HG02938 (cell line): Measurements from ENCODE around the gene DNAI7.

Experiments used
- ATAC-seq: cut with Tn5 transposase; IDR thresholded peaks from one replicate; pipeline ENCODE4 v1.9.1; 2021; ENCODE audit warnings: mild to moderate bottlenecking, moderate library complexity; ENCODE audit not compliant: unreplicated experiment

The DNAI7 gene, protein sequence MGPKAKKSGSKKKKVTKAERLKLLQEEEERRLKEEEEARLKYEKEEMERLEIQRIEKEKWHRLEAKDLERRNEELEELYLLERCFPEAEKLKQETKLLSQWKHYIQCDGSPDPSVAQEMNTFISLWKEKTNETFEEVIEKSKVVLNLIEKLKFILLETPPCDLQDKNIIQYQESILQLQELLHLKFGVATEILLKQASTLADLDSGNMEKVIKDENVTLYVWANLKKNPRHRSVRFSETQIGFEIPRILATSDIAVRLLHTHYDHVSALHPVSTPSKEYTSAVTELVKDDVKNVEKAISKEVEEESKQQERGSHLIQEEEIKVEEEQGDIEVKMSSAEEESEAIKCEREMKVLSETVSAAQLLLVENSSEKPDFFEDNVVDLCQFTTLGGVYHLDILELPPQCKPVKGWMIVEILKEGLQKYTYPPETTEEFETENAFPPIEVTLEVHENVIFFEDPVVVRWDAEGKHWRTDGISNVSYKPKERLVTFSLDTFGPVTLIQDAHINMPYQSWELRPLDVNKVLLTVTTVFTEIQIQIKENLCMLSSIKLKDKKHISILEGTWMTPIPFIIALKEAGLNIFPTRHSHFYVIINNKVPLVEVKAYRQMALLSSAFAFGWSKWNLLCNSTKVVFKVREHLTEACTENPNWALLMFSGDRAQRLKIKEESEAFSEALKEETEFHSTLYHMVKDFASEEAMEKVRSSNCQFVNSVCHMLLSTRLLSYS

DNA sequence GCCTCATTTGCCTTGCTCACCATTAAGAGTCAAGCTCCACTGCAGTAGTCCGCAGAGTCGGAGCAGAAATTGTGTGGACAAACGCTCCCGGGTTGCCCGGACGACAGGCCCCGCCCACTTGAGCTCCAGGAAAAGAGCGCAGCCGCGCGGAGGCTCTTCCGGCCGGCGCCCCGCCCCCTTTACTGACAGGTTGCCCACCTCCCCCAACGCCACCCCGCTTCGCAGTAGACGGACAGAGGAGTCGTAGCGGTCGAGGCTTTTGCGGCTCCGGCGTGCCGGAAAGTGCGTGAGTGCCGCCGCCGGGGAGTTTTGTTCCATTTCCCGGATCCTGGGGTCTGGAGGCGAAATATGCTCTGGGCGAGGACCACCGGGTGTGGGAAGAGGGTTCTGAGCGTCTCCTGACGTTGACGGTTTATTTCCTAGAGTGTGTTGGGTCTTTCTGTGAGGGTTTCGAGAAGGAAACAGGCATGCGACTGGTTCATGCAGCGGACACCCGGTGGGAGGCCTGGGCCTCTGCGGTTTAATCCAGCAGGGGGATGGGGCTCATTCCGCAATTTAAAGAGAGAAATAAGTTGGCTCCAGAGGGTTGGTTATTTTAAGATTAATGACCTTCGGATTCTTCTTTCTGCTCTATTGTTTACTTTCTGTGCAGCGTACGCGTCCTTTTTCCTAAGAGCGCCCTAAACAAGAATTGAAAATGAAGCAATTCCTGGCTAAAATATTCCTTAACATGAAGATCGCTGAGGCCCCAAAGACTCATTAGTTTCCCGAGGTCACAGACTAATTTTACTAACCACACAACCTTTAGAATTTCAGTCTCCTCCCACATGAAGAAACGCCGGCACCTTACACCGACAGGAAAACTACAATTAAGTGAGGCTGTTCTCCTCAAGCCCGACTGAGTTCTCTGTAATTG is at the start of gene DNAI7, which contains the start of gene ETFRF1:
Gene DNAI7, minus strand, starts transcription at position 105 of the 916 bp plus-strand sequence. Its CDS starts 82 bp downstream, at position 23.
Gene ETFRF1, plus strand, starts transcription at position 182 of the 916 bp plus-strand sequence. CDS start 8,720 bp downstream, outside the sequence.
- ATAC-seq, result peak; percentile 94

DNA sequence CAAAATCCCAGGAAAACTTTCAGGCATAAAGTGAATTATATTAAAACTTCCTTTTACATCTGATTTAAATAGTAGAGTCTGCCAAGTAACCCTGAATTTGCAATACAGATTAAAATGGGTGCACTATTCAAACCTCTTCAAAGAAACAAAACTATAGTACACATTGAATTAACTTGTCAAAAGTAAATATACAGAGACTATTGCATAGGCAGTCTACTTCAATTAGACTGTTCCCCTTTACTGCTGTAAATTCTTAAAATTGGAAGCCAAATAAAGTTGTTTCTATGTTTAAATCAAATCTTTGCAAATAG is 48.7 kb upstream of the DNAI7 start:
- ATAC-seq, result no peak

DNA sequence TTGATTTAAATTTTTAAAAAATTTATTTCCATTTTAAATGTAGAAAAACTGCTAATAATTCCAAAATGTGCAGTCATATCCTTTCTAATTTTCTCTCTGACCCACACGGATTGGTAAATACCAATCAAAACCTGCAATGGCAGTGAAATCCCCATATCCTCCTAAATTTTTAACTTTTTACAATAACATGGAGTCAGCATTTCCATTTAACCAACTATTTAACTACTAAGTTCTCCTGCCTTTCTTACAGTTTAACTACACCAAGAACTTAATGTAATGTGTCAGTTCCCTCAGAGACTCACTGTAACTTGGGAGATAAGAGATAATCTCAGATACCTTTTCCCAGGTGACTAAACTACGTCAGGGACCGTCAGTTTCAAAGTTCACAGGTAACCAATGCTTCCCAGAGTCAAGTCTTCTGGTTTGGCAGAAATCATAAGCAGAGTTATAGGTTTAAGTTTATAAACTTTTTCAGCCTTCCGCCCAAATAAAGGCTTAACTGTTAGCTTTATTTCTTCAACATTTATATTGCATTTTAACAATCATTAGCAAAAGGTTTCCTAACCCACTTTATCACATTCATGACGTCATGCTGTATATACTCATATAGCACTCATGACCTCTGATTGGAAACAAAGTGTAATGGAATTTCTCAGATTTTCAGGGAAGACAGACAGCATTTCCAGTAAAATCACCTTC is 48.2 kb upstream of the DNAI7 start:
- ATAC-seq, result no peak

DNA sequence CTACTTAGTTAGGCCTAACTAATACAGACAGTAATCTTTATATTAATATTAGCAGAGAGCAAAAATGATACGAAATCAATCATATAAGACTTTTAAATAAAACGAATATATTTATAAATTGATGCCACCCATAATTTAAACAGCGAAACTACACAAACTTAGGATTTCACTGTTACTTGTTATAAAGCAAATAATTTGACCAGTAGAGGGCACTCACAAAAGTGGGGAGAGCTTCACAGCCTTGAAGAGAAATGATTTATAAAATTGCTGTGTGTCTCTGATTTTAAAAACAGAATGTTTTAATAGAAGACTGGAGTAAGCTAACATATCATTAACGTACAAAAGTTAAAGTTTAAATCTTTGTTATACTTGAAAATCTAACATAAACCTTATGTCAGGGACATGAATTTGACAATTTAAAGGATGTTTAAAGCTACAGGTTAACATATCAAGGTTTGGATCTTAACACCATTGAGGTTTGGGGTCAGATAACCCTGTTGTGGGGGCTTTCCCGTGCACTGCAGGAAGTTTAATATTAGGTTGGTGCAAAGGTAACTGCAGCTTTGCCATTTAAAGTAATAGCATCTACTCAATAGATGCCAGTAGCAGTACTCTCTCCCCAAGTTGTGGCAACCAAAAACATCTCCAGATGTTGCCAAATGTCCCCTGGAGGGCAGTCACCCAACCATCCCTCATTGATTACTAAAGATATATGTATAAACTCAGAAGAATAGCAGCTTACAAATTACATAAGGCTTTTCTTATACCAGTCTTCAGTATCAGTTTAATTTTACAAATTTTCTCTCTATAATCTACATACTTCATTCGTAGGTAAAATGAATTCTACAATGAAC is 46.4 kb upstream of the DNAI7 start:
- ATAC-seq, result peak; percentile 63

DNA sequence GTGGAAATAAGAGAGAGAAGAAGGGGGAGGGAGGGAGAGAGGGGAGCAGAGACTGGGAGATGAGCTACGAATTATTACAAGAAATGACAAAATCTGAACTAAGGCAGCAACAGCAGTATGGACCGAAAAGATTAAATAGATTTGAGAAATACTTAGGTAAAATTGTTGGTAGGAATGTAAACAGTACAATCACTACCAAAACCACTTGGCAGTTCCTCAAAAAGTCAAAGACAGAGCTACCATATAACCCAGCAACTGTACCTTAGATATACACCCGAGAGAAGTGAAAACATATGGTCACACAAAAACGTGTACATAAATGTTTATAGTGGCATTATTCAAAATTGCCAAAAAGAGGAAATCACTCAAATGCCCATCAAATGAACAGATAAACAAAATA is 41.7 kb upstream of the DNAI7 start:
- ATAC-seq, result no peak

DNA sequence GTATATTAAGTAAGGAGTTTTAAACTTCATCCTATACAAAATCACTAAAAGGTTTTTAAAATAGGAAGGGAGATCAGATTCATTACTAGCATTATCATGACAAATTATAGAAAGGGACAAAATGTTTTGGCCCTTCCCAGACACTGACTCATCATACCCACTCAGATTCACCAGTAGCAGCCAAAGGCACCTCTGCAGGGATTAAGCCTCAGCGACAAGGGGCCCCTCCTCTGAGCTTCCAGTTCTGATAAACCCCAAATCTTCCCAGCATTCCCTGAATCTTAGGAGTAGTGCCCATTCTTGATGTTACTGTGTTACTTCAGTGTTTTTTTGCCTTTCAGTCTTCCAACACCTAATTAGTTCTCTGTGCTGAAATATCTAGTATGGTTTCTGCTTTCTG is 41.2 kb upstream of the DNAI7 start:
- ATAC-seq, result no peak

DNA sequence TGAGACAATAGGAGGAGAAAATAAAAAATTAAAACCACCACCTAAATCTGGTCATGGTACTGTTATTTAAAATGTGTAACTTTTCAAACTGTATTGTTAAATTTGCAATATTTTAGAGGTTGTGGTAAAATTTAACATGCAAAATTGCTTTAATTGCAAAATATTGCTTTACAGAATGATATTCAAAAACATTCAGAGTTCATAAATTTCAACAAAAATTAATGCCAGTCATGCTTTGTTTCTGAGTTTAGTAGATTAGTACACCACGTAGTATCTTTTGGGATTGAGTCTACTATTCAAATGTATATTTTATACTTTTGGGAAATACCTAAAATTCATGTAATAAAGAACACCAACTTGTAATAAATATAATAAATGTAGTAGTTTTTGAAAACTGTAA is 18.4 kb upstream of the DNAI7 start:
- ATAC-seq, result no peak

DNA sequence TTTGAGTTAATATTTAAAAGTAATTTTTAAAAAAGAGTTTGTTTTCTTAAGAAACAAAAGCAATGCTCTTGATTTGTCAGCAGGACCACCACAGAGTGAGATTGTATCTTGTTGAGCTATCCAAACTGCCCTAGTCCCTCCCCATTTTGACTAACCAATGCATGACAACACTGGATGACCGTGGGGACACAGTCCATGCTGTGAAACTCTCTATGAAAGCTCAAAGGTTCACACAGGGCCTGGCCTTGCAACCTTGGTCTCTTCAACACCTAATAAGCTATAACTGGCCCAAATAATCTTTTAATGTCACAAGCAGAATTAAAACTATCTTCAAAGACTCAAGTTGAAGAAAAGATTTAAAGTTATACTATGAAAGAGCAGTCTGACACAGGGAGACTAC is 13.6 kb upstream of the DNAI7 start:
- ATAC-seq, result no peak

DNA sequence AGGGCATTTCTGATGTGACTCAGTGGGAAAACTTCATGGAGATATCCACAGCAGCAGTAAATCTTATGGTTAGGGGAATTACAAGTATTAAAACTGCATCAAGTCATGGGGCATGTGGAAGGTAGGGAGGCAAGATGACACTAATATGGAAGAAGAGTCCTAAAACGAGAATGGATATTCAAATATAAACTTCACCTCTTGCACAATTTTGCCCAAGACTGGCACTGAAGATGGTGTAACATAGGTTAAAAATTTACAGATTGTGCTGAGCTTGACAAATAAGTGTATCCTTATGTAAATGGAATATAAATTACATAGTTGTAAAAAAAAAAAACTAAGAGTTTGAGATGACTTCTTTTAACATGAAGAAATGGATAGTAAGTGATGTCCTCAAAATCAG is 12.9 kb upstream of the DNAI7 start:
- ATAC-seq, result no peak

DNA sequence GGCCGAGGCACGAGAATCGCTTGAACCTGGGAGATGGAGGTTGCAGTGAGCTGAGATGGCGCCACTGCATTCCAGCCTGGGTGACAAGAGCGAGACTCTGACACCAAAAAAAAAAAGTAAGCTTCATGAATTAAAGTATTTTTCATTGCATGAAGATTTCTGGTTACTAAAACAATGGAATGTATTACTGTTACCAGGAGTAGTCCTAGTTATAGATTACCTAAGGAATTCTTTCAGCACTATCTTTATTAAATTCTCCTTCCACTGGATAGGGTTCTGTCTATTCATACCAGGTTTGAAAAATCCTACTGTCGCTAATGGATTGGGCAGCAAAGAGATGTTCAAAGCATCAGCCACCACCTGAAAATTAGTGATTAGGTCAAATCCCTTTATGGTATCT is 12.5 kb upstream of the DNAI7 start:
- ATAC-seq, result no peak

DNA sequence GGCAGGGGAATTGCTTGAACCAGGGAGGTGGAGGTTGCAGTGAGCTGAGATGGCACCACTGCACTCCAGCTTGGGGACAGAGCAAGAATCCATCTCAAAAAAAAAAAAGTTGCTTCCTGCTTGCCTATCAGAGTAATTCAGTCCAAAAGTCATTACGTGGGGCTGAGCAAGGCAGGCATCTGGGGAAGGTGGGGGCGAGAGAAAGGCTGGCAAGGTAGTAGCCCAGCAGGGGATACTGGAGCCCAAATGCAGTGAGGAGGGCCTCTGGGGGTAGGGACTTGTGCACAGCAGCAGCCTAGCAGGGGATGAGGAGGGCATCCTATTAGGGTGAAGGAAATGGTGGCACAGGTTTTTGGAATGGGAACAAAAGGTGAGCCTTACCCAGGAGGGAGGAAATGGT is 7.2 kb upstream of the DNAI7 start:
- ATAC-seq, result no peak

DNA sequence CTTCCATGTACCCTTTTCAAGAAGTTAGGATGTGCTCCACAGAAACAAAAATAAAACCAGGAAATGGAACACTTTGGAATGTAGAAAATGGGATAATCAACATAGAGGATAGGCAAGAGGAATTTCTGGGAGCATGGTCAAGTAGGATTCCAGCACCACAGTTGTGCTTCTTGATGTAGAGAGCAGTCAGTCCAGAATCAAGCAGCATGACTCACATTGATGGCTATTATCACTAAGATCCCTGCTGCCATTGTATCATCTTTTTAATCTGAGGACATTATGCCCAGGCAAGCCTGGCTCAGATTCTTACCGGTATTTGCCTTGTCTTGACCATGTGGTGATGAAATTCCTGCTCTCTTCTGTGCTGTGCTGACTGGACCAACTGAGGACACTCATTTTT is 5.7 kb upstream of the DNAI7 start:
- ATAC-seq, result no peak

DNA sequence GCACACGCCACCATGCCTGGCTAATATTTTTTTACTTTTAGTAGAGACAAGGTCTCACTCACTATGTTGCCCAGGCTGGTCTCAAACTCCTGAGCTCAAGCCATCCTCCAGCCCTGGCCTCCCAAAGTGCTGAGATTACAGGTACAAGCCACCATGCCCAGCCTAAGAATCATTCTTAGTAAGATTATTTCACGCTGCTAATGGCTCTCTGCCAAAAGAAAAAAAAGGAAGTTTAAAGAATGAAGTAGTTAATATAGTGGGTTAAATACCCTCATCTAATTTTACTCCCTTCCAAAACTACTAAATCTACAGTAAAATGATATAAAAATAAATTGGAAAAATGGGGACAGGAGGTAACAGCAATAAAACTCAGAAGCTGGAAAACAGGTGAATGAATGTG is 2.6 kb upstream of the DNAI7 start:
- ATAC-seq, result no peak

DNA sequence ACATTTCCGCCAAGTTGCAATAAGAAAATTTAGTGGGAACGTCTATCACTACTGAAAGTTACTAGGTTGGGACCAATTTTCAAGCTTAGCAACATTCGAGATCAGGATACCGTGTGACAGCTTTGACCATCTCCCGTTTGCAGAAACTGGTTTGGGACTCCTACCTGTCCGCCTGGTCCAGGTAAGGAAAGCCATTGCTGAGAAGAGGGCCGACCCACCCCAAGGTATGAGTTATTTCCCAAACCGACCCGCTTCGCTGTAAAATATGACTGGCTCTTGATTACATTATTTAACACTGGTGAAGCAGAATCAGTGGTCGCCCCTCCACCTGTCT is 271 bp downstream of the DNAI7 start:
- ATAC-seq, result no peak

DNA sequence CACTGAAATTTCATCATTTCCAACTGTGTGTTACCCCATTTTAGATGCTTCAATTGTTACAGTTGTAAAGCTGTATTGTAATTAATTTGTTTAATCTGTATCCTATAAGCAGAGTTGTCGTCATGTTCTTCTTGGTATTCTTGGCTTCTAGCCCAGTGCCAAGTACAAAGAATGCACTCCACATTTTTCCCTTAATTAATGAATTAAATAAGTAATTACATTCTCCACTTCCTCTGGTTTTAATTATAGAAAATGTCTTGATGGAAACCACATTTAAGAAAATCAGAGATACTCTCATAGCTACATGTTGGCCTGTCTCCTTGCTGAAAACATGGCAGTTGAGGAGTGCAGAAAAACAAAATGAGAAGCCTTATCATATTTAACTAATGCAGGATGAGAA is 746 bp downstream of the DNAI7 start:
- ATAC-seq, result no peak

DNA sequence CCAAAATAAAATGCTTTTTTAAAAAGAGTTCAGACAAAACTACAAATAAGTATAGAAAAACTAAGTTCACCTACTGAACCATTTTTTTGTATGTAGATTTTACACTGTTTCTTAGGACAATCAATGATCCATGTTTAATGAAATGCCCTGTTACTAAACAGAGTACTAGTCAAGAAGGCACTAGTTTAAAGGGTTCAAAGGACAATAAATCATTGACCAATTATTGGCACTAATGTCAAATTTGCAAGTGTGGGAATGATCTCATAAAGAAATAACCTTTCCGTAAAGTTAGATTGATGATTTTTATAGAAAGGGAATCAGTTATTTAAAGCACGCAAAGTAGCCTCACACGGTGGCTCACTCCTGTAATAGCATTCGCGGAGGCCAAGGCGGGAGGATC is 4.2 kb downstream of the DNAI7 start:
- ATAC-seq, result no peak

DNA sequence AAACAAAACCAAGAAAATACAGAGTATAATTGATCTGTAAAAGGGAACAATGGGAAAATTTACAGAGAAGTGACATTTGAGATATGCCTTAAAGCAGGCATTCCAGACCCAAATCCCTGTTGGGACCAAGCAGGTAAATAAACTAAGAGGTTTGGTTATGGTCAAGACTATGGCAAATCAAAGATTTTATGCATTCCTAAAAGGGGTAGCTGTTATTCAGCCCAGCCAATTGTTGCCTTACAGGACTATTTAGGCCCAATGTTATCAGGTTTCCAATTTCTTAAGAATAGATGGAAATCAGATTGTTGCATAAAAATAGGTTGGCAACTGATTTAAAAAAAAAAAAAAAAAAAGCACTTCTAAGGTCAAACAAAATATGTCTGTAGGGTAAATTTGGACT is 5.3 kb downstream of the DNAI7 start:
- no peak for ATAC-seq

DNA sequence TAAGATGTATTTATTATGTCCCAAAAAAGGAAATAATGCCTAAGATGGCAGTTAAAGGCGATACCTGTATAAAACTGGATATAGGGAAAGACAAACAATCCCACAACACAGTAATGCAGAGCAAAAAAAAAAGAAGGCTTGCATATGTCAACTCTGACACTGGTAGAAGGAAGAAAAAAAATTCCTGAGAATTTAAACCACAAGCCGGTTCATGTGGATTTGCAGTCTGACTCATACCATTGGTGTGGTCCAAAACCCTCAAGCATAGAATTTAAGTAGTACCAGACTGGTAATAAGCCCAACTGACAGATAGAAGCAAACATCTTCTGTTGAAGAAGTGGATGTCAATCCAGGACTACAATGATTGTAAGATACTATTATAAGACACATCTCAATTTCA is 7.2 kb downstream of the DNAI7 start:
- no peak for ATAC-seq

DNA sequence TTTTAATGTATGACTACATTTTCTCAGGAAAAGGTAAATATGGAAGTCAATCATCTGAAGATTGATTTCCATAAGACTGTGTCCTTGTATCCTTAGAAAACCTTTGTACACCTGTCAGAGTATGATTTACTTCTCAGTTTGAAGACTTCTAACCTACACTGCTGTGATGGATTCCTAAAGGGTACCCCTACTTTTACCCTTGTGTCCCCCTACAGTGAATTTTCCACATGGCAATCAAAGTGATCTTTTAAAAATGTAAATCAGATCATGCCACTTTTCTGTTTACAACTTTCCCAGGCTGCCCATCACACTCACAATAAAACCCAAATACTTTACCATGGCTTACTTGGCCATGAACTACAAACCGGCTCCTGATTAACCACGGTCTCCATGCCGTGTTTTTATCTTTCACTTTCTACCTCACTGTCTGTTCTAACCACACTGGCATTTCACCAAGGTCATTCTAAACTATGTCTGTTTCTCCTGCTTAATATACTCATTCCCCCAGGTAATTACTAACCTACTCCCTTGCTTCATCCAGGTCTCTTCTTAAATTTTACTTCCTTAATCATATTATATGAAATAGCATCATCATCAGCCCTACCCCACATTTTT is 8.1 kb downstream of the DNAI7 start:
- peak; percentile 86 for ATAC-seq
